GM23338 (cell line): ENCODE data around the gene HSPA9. TPM values are rescaled to one million over a fixed set of nuclear protein-coding genes. Genes with fewer than 3 reads are reported as not detected.
A peak's percentile ranks its signal among the peaks of the same experiment; 100 is the strongest.

Source experiments
- ATAC-seq: fragments of 200-7000 bp; cut with Tn5 transposase; 3 replicates; pipeline ENCODE4 v1.9.1; 2020
- DNase-seq: peaks from one replicate; pipeline ENCODE4 v3.0.0-alpha.2; 2015; ENCODE audit warnings: low spot score
- H2AFZ ChIP-seq: fragments of 200-600 bp; sonication (generic); 2 replicates; pipeline ENCODE4 v1.8.0; 2016; ENCODE audit warnings: antibody characterized with exemption, mild to moderate bottlenecking, moderate library complexity
- H3F3A ChIP-seq: fragments of 200-600 bp; sonication (generic); replicated peaks from 2 replicates; pipeline ENCODE4 v1.8.0; 2017; ENCODE audit warnings: antibody characterized with exemption, mixed run types, low read depth
- H3K27ac ChIP-seq: fragments of 200-600 bp; sonication (generic); 2 replicates; pipeline ENCODE4 v1.6.1; 2016; ENCODE audit warnings: low read depth
- H3K27me3 ChIP-seq: fragments of 200-600 bp; sonication (generic); 2 replicates; pipeline ENCODE4 v1.8.0; 2016; ENCODE audit warnings: mild to moderate bottlenecking, mixed run types, moderate library complexity; ENCODE audit not compliant: insufficient read depth
- H3K36me3 ChIP-seq: fragments of 200-600 bp; sonication (generic); 2 replicates; pipeline ENCODE4 v1.8.0; 2016; ENCODE audit warnings: mild to moderate bottlenecking; ENCODE audit not compliant: insufficient read depth
- H3K4me1 ChIP-seq: fragments of 200-600 bp; sonication (generic); 2 replicates; pipeline ENCODE4 v1.8.0; 2016; ENCODE audit warnings: mild to moderate bottlenecking, moderate library complexity; ENCODE audit not compliant: insufficient read depth
- H3K4me2 ChIP-seq: fragments of 200-600 bp; sonication (generic); 2 replicates; pipeline ENCODE4 v1.7.1; 2017; ENCODE audit warnings: mixed run types
- H3K4me3 ChIP-seq: fragments of 200-600 bp; sonication (generic); 2 replicates; pipeline ENCODE4 v1.6.1; 2016; ENCODE audit warnings: mixed run types
- H3K79me2 ChIP-seq: fragments of 200-600 bp; sonication (generic); replicated peaks from 2 replicates; pipeline ENCODE4 v1.8.0; 2017; ENCODE audit warnings: mild to moderate bottlenecking; ENCODE audit not compliant: insufficient read depth
- H3K9me2 ChIP-seq: fragments of 200-600 bp; sonication (generic); 2 replicates; pipeline ENCODE4 v1.8.0; 2017; ENCODE audit not compliant: insufficient read depth
- H4K20me1 ChIP-seq: fragments of 200-600 bp; sonication (generic); replicated peaks from 2 replicates; pipeline ENCODE4 v1.8.0; 2017; ENCODE audit warnings: mild to moderate bottlenecking; ENCODE audit not compliant: insufficient read depth
- H3K27ac Mint-ChIP-seq: 2 replicates; pipeline ENCODE4 v1.8.0; 2020; ENCODE audit warnings: inconsistent platforms, mild to moderate bottlenecking, moderate library complexity, mixed read lengths
- H3K27me3 Mint-ChIP-seq: 3 replicates; pipeline ENCODE4 v1.8.0; 2022; ENCODE audit warnings: low read depth, mild to moderate bottlenecking, moderate library complexity, mixed read lengths, inconsistent platforms; ENCODE audit not compliant: insufficient read depth, poor library complexity
- H3K36me3 Mint-ChIP-seq: 3 replicates; pipeline ENCODE4 v1.8.0; 2021; ENCODE audit warnings: low read depth, mild to moderate bottlenecking, inconsistent platforms, moderate library complexity, mixed read lengths
- H3K4me1 Mint-ChIP-seq: 3 replicates; pipeline ENCODE4 v1.8.0; 2020; ENCODE audit warnings: mild to moderate bottlenecking, inconsistent platforms, mixed read lengths
- H3K4me3 Mint-ChIP-seq: 3 replicates; pipeline ENCODE4 v1.8.0; 2021; ENCODE audit warnings: moderate library complexity, mild to moderate bottlenecking, inconsistent platforms, mixed read lengths
- H3K9me3 Mint-ChIP-seq: 3 replicates; pipeline ENCODE4 v1.8.0; 2020; ENCODE audit warnings: moderate library complexity, mild to moderate bottlenecking, inconsistent platforms, mixed read lengths
- CREB1 ChIP-seq: fragments of 250-450 bp; sonication (Bioruptor Pico); IDR thresholded peaks from 2 replicates; pipeline ENCODE4 v1.5.0; 2020; ENCODE audit warnings: low read depth, mild to moderate bottlenecking, moderate library complexity
- CTCF ChIP-seq, 2 experiments: fragments of 200-600 bp in 1 of 2; sonication (generic) in 1 of 2; conservative IDR thresholded peaks; 2 replicates each; pipeline versions ENCODE4 v1.5.1 to v1.6.1; 2016 to 2017; ENCODE audit warnings: antibody characterized with exemption in 2 of 2, low read depth in 2 of 2, mild to moderate bottlenecking in 2 of 2, moderate library complexity in 1 of 2
- ETS1 ChIP-seq: IDR thresholded peaks from 2 replicates; pipeline ENCODE4 v1.6.1; 2016; ENCODE audit warnings: antibody characterized with exemption
- EZH2 ChIP-seq: fragments of 200-600 bp; sonication (generic); IDR thresholded peaks from one replicate; pipeline ENCODE4 v1.8.0; 2017; ENCODE audit warnings: antibody characterized with exemption, mild to moderate bottlenecking, low read depth; ENCODE audit not compliant: unreplicated experiment
- EZH2phosphoT487 ChIP-seq: fragments of 200-600 bp; sonication (generic); IDR thresholded peaks from one replicate; pipeline ENCODE4 v1.8.1; 2018; ENCODE audit warnings: antibody characterized with exemption; ENCODE audit not compliant: unreplicated experiment
- JUNB ChIP-seq: IDR thresholded peaks from one replicate; pipeline ENCODE4 v1.6.1; 2016; ENCODE audit warnings: antibody characterized with exemption; ENCODE audit not compliant: unreplicated experiment
- NANOG ChIP-seq: IDR thresholded peaks from 2 replicates; pipeline ENCODE4 v1.6.1; 2016; ENCODE audit warnings: antibody characterized with exemption, borderline replicate concordance
- POLR2AphosphoS5 ChIP-seq: IDR thresholded peaks from 2 replicates; pipeline ENCODE4 v1.6.1; 2016; ENCODE audit warnings: antibody characterized with exemption, low read depth
- REST ChIP-seq: IDR thresholded peaks from one replicate; pipeline ENCODE4 v1.6.1; 2018; ENCODE audit warnings: antibody characterized with exemption; ENCODE audit not compliant: unreplicated experiment
- STAT1 ChIP-seq: IDR thresholded peaks from one replicate; pipeline ENCODE4 v1.6.1; 2016; ENCODE audit warnings: antibody characterized with exemption; ENCODE audit not compliant: unreplicated experiment
- ZNF114 ChIP-seq: fragments of 250-450 bp; sonication (Bioruptor Pico); IDR thresholded peaks from 2 replicates; pipeline ENCODE4 v1.5.0; 2020; ENCODE audit warnings: mild to moderate bottlenecking, moderate library complexity
- ZNF331 ChIP-seq: fragments of 250-450 bp; sonication (Bioruptor Pico); IDR thresholded peaks from 2 replicates; pipeline ENCODE4 v1.5.0; 2020; ENCODE audit warnings: low read depth, mild to moderate bottlenecking, moderate library complexity
- ZNF462 ChIP-seq: fragments of 250-450 bp; sonication (Bioruptor Pico); IDR thresholded peaks from 2 replicates; pipeline ENCODE4 v1.5.0; 2020; ENCODE audit warnings: mild to moderate bottlenecking, moderate library complexity
- polyA plus RNA-seq: library from polyadenylated mRNA; unstranded; fragments of >200 nt; fragmentation: Nextera tagmentation; extraction: Ambion mirVana; gene quantifications from 2 replicates; pipeline ENCODE4 v1.2.1, GENCODE V29; 2016
- total RNA-seq: library from RNA; depleted of rRNA; stranded (reverse); fragments of >200 nt; shearing (Covaris generic); gene quantifications from 2 replicates; pipeline ENCODE4 v1.2.3, GENCODE V29; 2014

HSPA9 gene
- total and polyA plus RNA-seq, 2 experiments from 2014 or later = 302 to 751 TPM

GRCh38 chr5:138515556-138516245, 59.5 kb downstream of the HSPA9 start:
- no peaks in the 10 kb centered on the region for H3K9me3 Mint-ChIP-seq
- peaks cover 68% of the 10 kb centered on the region for H4K20me1 ChIP-seq
- H3K4me1 Mint-ChIP-seq = peaks cover 6% of the 10 kb centered on the region; the same call in 1 of the 3 replicates
- 0 out of 2 replicates have a peak, but pooled peaks cover 4% of the 10 kb centered on the region for H3F3A ChIP-seq
- no peaks in the 10 kb centered on the region for H3K9me2 ChIP-seq
- ATAC-seq (no peak), DNase-seq (no peak)
- H3K4me1 ChIP-seq = no peaks in the 10 kb centered on the region
- H3K36me3 ChIP-seq = peaks cover 72% of the 10 kb centered on the region
- TF ChIP-seq CREB1 (CRISPR knock-in tag) (no peak), POLR2AphosphoS5 (no peak), NANOG (no peak), STAT1 (no peak), EZH2phosphoT487 (no peak), EZH2 (no peak), REST (no peak), ZNF331 (CRISPR knock-in tag) (no peak), JUNB (no peak), ETS1 (no peak), CTCF (conservative IDR thresholded peaks at IDR 0.05; ENCODE audit: low read depth in 2 of 2) (no peak), ZNF114 (CRISPR knock-in tag) (no peak), ZNF462 (CRISPR knock-in tag) (no peak)
- no peak overlapping the region for H3K4me2 ChIP-seq
- H3K36me3 Mint-ChIP-seq = peaks cover 80% of the 10 kb centered on the region
- no peak overlapping the region for H2AFZ ChIP-seq
- H3K79me2 ChIP-seq = peaks cover 55% of the 10 kb centered on the region
- no peak overlapping the region for H3K4me3 Mint-ChIP-seq
- peak overlapping the region; percentile 32; the same call in 1 of the 2 replicates for H3K27ac ChIP-seq
- no peaks in the 10 kb centered on the region for H3K27me3 ChIP-seq
- H3K4me3 ChIP-seq = no peak overlapping the region
- H3K27ac Mint-ChIP-seq = no peak overlapping the region; the same call in 1 of the 2 replicates
- peaks cover 3% of the 10 kb centered on the region for H3K27me3 Mint-ChIP-seq
